Hematopoietic multipotent progenitor cell (in vitro differentiated cells): ENCODE data around the gene TEX13A. TPM values are rescaled to one million over a fixed set of nuclear protein-coding genes. Genes with fewer than 3 reads are reported as not detected.

ENCODE experiments used
- DNase-seq, 3 donors: peaks; one replicate each; pipeline ENCODE4 v3.0.0-alpha.2; 2011 to 2015; ENCODE audit warnings: low read depth in 2 of 3, low spot score in 2 of 3
- total RNA-seq: library from RNA; depleted of rRNA; stranded (reverse); fragments of >200 nt; gene quantifications from one replicate; pipeline ENCODE4 v1.2.3, GENCODE V29; 2012

Gene TEX13A
- total RNA-seq, 1 donor = not detected

DNA sequence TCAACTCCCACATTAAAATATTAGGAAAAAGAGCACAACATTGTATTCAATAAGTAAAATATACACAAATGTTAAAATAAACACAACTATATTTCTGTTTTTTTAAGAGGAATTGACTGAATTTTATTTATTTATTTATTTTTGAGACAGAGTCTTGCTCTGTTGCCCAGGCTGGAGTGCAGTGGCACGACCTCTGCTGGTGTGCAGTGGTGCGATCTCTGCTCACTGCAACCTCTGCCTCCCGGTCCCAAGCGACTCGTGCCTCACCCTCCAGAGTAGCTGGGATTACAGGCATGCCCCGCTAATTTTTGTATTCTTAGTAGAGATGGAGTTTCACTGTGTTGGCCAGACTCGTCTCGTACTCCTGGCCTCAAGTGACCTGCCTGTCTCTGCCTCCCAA is 31.4 kb downstream of the TEX13A start:
- no peak for DNase-seq

DNA sequence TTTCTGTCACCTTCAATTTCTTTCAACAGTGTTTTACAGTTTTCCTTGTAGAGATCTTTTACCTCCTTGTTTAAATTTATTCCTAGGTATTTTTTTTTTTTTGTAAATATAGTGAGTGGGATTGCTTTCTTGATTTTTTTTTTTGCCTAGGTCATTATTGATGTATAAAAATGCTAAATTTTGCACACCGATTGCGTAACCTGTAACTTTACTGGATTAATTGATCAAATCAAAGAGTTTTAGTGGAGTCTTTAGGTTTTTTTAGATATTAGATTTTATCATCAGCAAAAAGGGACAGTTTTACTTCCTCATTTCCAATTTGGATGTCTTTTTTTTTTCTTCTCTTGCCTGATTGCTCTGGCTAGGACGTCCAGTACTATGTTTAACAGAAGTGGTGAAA is 40.9 kb downstream of the TEX13A start:
- no peak for DNase-seq

DNA sequence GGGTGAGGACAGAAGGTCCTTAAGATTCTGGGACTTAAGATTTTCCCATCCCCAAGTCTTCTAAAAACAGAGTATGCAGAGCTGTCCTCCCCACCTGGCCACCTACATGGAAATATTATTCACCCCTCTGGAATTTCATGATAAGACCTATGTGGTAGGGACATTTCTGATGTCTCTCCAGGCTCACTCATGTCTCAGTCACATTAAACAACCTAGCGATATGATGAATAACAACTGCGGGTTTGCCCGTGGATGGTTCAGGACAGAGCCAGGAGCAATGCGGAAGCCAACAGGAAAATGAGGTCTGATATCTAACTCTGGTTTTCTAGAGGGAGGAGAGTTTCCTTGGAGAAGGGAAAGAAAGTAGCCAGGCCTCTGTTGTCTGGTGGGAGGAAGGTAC is 47.4 kb downstream of the TEX13A start:
- no peak for DNase-seq
